KMS-11 (cell line): Measurements from ENCODE around the gene SOWAHB.

Source experiments
- H2AFZ ChIP-seq: fragments of 200-600 bp; sonication (generic); 2 replicates; pipeline ENCODE4 v1.6.1; 2016; ENCODE audit warnings: antibody characterized with exemption, mixed run types, low read depth
- H3K27ac ChIP-seq: fragments of 200-600 bp; sonication (generic); 2 replicates; pipeline ENCODE4 v1.6.1; 2016; ENCODE audit warnings: mild to moderate bottlenecking, mixed run types
- H3K27me3 ChIP-seq: fragments of 200-600 bp; sonication (generic); 2 replicates; pipeline ENCODE4 v1.6.1; 2017; ENCODE audit warnings: mild to moderate bottlenecking, low read depth, mixed run types, moderate library complexity; ENCODE audit not compliant: insufficient read depth
- H3K36me3 ChIP-seq: fragments of 200-600 bp; sonication (generic); 2 replicates; pipeline ENCODE4 v1.6.1; 2017; ENCODE audit warnings: mild to moderate bottlenecking, mixed run types; ENCODE audit not compliant: insufficient read depth
- H3K4me1 ChIP-seq: fragments of 200-600 bp; sonication (generic); 2 replicates; pipeline ENCODE4 v1.6.1; 2016; ENCODE audit warnings: mild to moderate bottlenecking, low read depth, mixed run types; ENCODE audit not compliant: poor library complexity, severe bottlenecking
- H3K4me2 ChIP-seq: fragments of 200-600 bp; sonication (generic); 2 replicates; pipeline ENCODE4 v1.7.0; 2016; ENCODE audit warnings: mild to moderate bottlenecking, mixed run types
- H3K4me3 ChIP-seq: fragments of 200-600 bp; sonication (generic); IDR thresholded peaks from 2 replicates; pipeline ENCODE4 v1.6.1; 2017; ENCODE audit warnings: low read depth, low read length, mixed read lengths; ENCODE audit not compliant: insufficient read depth
- H3K79me2 ChIP-seq: fragments of 200-600 bp; sonication (generic); 2 replicates; pipeline ENCODE4 v1.6.1; 2016; ENCODE audit warnings: low read depth, mixed run types; ENCODE audit not compliant: insufficient read depth
- H3K9ac ChIP-seq: fragments of 200-600 bp; sonication (generic); 2 replicates; pipeline ENCODE4 v1.6.1; 2016; ENCODE audit warnings: mild to moderate bottlenecking, mixed run types
- H4K20me1 ChIP-seq: fragments of 200-600 bp; sonication (generic); 2 replicates; pipeline ENCODE4 v1.6.1; 2016; ENCODE audit warnings: mild to moderate bottlenecking, mixed run types; ENCODE audit not compliant: insufficient read depth
- TF ChIP-seq, protein P1 (sequence below): fragments of 200-600 bp; sonication (generic); conservative IDR thresholded peaks from 2 replicates; pipeline ENCODE4 v1.6.1; 2017; ENCODE audit warnings: low read depth, mild to moderate bottlenecking, antibody characterized with exemption, low read length, moderate library complexity, mixed read lengths

SOWAHB gene

DNA sequence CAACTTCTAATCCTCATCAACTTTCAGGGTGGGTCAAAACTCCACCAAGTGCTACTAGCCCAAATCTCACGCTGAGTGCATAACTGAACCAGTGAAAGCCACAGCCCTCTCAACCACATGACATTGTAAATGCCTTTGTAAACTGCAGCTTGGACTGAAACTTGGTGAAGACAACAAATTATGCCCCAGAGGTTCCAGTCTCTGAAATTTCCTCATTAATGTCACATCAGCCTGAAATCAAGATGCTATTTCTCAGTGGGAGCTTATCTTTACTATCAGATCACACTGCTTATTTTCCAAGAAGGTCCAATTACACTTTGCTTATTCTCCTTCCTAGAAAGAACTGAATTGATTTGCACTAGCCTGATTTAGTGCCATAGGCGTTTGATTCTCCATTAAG is 46.6 kb downstream of the SOWAHB start:
- no peaks in the 10 kb centered on the region for H4K20me1 ChIP-seq
- H3K27me3 ChIP-seq, result no peaks in the 10 kb centered on the region
- no peak overlapping the region for H2AFZ ChIP-seq
- no peaks in the 10 kb centered on the region for H3K79me2 ChIP-seq
- TF ChIP-seq, protein P1, sequence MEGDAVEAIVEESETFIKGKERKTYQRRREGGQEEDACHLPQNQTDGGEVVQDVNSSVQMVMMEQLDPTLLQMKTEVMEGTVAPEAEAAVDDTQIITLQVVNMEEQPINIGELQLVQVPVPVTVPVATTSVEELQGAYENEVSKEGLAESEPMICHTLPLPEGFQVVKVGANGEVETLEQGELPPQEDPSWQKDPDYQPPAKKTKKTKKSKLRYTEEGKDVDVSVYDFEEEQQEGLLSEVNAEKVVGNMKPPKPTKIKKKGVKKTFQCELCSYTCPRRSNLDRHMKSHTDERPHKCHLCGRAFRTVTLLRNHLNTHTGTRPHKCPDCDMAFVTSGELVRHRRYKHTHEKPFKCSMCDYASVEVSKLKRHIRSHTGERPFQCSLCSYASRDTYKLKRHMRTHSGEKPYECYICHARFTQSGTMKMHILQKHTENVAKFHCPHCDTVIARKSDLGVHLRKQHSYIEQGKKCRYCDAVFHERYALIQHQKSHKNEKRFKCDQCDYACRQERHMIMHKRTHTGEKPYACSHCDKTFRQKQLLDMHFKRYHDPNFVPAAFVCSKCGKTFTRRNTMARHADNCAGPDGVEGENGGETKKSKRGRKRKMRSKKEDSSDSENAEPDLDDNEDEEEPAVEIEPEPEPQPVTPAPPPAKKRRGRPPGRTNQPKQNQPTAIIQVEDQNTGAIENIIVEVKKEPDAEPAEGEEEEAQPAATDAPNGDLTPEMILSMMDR, result no peak
- no peak overlapping the region for H3K4me2 ChIP-seq
- H3K27ac ChIP-seq, result no peak overlapping the region
- no peaks in the 10 kb centered on the region for H3K4me1 ChIP-seq
- no peak overlapping the region for H3K9ac ChIP-seq
- H3K4me3 ChIP-seq, result no peak overlapping the region
- H3K36me3 ChIP-seq, result no peaks in the 10 kb centered on the region

DNA sequence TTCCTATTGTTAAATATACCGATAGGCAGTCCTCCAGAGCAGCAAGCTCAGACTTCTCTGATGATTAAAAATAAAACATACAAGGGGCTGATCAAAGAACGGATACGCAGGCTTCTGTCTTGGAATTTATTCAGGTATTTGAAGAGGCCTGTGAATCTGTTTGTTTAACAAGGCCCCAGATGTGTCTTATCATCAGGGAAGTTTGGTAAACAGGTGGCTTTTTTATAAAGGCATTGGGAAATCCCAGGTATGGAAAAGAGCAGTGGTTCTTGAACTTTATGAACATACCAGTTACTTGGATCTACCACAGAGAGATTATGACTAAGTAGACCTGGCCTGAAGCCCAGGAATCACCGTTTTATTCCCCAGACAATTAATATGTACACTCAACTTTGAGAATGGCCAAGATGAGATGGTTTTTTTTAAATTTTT is 47.9 kb downstream of the SOWAHB start:
- Histone ChIP-seq H3K27ac (no peak overlapping the region), H3K4me2 (no peak overlapping the region), H4K20me1 (no peaks in the 10 kb centered on the region), H3K4me1 (no peaks in the 10 kb centered on the region), H3K9ac (no peak overlapping the region), H3K27me3 (no peaks in the 10 kb centered on the region), H2AFZ (no peak overlapping the region), H3K36me3 (no peaks in the 10 kb centered on the region), H3K4me3 (no peak overlapping the region), H3K79me2 (no peaks in the 10 kb centered on the region)
- TF ChIP-seq, protein P1, result no peak
